NCI-H2081 (cell line): ENCODE measurements around the gene EXOSC2.

Source experiments
- DNase-seq, 2 experiments: peaks; one replicate each; lab custom pipeline; 2025; lab: John Stamatoyannopoulos, UW

The EXOSC2 gene

GRCh38 chr9:130739081-130739480 lies 45.5 kb downstream of the EXOSC2 start:
- no peak for DNase-seq

GRCh38 chr9:130740218-130741023 lies 46.8 kb downstream of the EXOSC2 start:
- no peak for DNase-seq

GRCh38 chr9:130741024-130741305 lies 47.4 kb downstream of the EXOSC2 start:
- DNase-seq: no peak

GRCh38 chr9:130741831-130742449 lies 48.4 kb downstream of the EXOSC2 start:
- DNase-seq: no peak

- no peak for DNase-seq
Measured at GRCh38 chr9:130743656-130744055, 50.1 kb downstream of the EXOSC2 start.

- peak in 1 of 2 experiments; percentile 48 for DNase-seq
Measured at GRCh38 chr9:130745210-130745800, 51.7 kb downstream of the EXOSC2 start.

GRCh38 chr9:130745829-130746228 lies 52.2 kb downstream of the EXOSC2 start:
- DNase-seq: no peak

- DNase-seq: no peak
Measured at GRCh38 chr9:130746434-130747212, 53.0 kb downstream of the EXOSC2 start.

- DNase-seq: no peak
Measured at GRCh38 chr9:130751631-130752355, 58.2 kb downstream of the EXOSC2 start.
